ENCODE results near the gene C2orf49. TPM values are rescaled to one million over a fixed set of nuclear protein-coding genes. Genes with fewer than 3 reads are reported as not detected.

Gene C2orf49
- total and polyA plus RNA-seq, 2 of the 8 experiments (the other 6 are each of a cell fraction or from before 2014, with no cell fraction given), result 5.6 to 19.9 TPM

DNA sequence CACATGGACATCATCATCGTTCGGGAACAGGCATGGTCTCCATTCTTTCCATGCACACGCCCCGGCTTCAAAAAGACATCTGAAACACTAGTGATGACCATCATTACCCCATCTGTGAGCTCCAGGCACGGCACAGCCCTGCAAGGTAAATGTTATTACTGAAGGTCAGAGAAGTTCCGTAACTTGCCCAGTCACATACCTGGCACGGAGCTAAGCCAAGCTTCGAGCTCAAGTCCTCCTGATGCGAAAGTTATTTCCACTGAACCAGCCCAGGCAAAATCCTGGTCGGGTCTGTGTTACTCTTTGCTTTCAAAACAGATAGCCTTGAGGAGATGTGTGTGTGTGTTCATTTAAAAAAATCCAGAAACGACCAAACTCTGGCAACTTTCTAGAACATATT, 38.7 kb downstream of the C2orf49 start:
- H3K27ac ChIP-seq (ENCODE audit: low read depth, low read length), result no peak overlapping the region
- H3K23me2 ChIP-seq (ENCODE audit: low read depth, low read length), result no peaks in the 10 kb centered on the region
- DNase-seq (ENCODE audit: low read depth in 1 of 2, low spot score in 2 of 2), result no peak
- H3K4me1 ChIP-seq (replicated peaks in 1 of 4; ENCODE audit: control insufficient read depth in 3 of 4, insufficient read depth in 4 of 4, low read length in 3 of 4), result no peaks in the 10 kb centered on the region; a peak in 2 of 7 replicates
- no peak overlapping the region for H2BK12ac ChIP-seq (ENCODE audit: low read depth, low read length)
- no peak overlapping the region for H3K4me3 ChIP-seq (ENCODE audit: extremely low read depth in 1 of 4, insufficient read depth in 2 of 4, low read depth in 3 of 4, low read length in 4 of 4)
- H3K23ac ChIP-seq (ENCODE audit: insufficient read length), result no peak overlapping the region
- H3K9me3 ChIP-seq (ENCODE audit: insufficient read depth in 2 of 2, low read depth in 1 of 2, low read length in 1 of 2), result no peaks in the 10 kb centered on the region
- no peak overlapping the region for H2BK15ac ChIP-seq (ENCODE audit: low read length)
- POLR2A ChIA-PET (ENCODE audit: partially characterized antibody), result interaction anchor here (0.8 to 1.0 kb wide), 2 partner anchors 9 to 16 kb away, joined by 3 to 4 read pairs; no protein-coding TSS in a partner anchor
- H3K4ac ChIP-seq (replicated peaks; ENCODE audit: insufficient read length, low read depth, low read length), result no peak overlapping the region
- no peak overlapping the region for H3K9ac ChIP-seq (replicated peaks in 1 of 4; ENCODE audit: extremely low read depth in 1 of 4, low read depth in 3 of 4, low read length in 3 of 4)
- no peak overlapping the region for H4K8ac ChIP-seq (ENCODE audit: extremely low read depth, insufficient read depth, low read length)
- no peaks in the 10 kb centered on the region for H3K79me1 ChIP-seq (ENCODE audit: low read depth, low read length)
- 94% methylated on average over 11 of the region's 11 CpGs; no CpG with 5 or more reads in 1 of the 2 experiments for WGBS, 2 experiments (ENCODE audit: extremely low coverage in 1 of 2, insufficient coverage in 1 of 2, insufficient read length in 1 of 2, insufficient replicate concordance in 2 of 2, low coverage in 1 of 2, low lambda C conversion rate in 2 of 2, missing lambda C conversion rate in 1 of 2)
- H3K14ac ChIP-seq (ENCODE audit: insufficient read length), result no peak overlapping the region
- no peak overlapping the region for H2AFZ ChIP-seq (ENCODE audit: low read length)
- H4K5ac ChIP-seq (ENCODE audit: insufficient read length, low read depth, low read length), result no peak overlapping the region
- H3K4me2 ChIP-seq (ENCODE audit: insufficient read depth in 1 of 2, low read depth in 2 of 2, low read length in 2 of 2), result no peak overlapping the region
- no peak for TF ChIP-seq YY1 (IDR thresholded peaks at IDR 0.05; ENCODE audit: low read depth, low read length)
- no peak for TF ChIP-seq ATF2 (IDR thresholded peaks at IDR 0.05; ENCODE audit: low read length)
- no peak for TF ChIP-seq ZNF274 (IDR thresholded peaks at IDR 0.05; ENCODE audit: borderline replicate concordance, extremely low read depth, low read length)
- TF ChIP-seq, protein P1, sequence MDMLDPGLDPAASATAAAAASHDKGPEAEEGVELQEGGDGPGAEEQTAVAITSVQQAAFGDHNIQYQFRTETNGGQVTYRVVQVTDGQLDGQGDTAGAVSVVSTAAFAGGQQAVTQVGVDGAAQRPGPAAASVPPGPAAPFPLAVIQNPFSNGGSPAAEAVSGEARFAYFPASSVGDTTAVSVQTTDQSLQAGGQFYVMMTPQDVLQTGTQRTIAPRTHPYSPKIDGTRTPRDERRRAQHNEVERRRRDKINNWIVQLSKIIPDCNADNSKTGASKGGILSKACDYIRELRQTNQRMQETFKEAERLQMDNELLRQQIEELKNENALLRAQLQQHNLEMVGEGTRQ (IDR thresholded peaks at IDR 0.05; ENCODE audit: low read length), result no peak
- no peak overlapping the region for H2BK20ac ChIP-seq (ENCODE audit: low read length)
- H4K20me1 ChIP-seq (replicated peaks in 1 of 2; ENCODE audit: control insufficient read depth in 1 of 2, insufficient read depth in 2 of 2, low read length in 2 of 2), result no peaks in the 10 kb centered on the region
- CTCF ChIA-PET (ENCODE audit: partially characterized antibody), result interaction anchor here (0.5 to 6.6 kb wide), 2 partner anchors 144 to 198 kb away, joined by 3 to 67 read pairs; no protein-coding TSS in a partner anchor
- no peak overlapping the region for H2AK5ac ChIP-seq (ENCODE audit: low read depth, low read length)
- no peak overlapping the region for H4K91ac ChIP-seq (replicated peaks; ENCODE audit: insufficient read length, low read length)
- no peak for FAIRE-seq
- no peaks in the 10 kb centered on the region for H3K79me2 ChIP-seq (ENCODE audit: control insufficient read depth in 1 of 2, insufficient read depth in 2 of 2, low read length in 2 of 2)
- H3K18ac ChIP-seq (ENCODE audit: extremely low read depth, low read length), result no peak overlapping the region
- H2BK120ac ChIP-seq (replicated peaks; ENCODE audit: low read depth, low read length), result no peak overlapping the region
- no peak overlapping the region for H3K56ac ChIP-seq (replicated peaks; ENCODE audit: insufficient read length, low read depth, low read length)
- peaks cover 0 to 19% (median 1%) of the 10 kb centered on the region in 4 experiments; a peak in 4 of 8 replicates for H3K36me3 ChIP-seq (ENCODE audit: control insufficient read depth in 2 of 4, insufficient read depth in 4 of 4, low read length in 3 of 4)
- H2BK5ac ChIP-seq (ENCODE audit: low read depth, low read length), result no peak overlapping the region
- no peaks in the 10 kb centered on the region for H3K27me3 ChIP-seq (replicated peaks in 1 of 4; ENCODE audit: control insufficient read depth in 3 of 4, extremely low read depth in 1 of 4, insufficient read depth in 3 of 4, low read length in 3 of 4)

Measured in H1 (cell line).